ENCODE data around the gene BSCL2. TPM values are rescaled to one million over a fixed set of nuclear protein-coding genes. Genes with fewer than 3 reads are reported as not detected.
"Not testable (repeated sequence)": the region's sequence is repeated elsewhere in the genome, so short reads cannot be mapped to it uniquely, and the experiment has no call there.

BSCL2 gene
- total RNA-seq, 4 donors from 2014 or later = 61.7 to 155 (median 75.7) TPM

GRCh38 chr11:62705413-62705812 is 1.8 kb downstream of the BSCL2 start:
- Histone ChIP-seq H3K27ac (peak overlapping the region; percentile 85 to 92 (median 90)), H3K4me1 (peaks cover 29 to 40% (median 34%) of the 10 kb centered on the region in 4 donors), H3K4me3 (peak overlapping the region; percentile 37 to 70 (median 64)), H3K27me3 (no peaks in the 10 kb centered on the region), H3K9me3 (no peaks in the 10 kb centered on the region), H3K36me3 (no peaks in the 10 kb centered on the region)
- peak in 2 of 5 experiments; percentile 24 to 33 for TF ChIP-seq CTCF (IDR thresholded peaks at IDR 0.05)
- TF ChIP-seq EP300 (IDR thresholded peaks at IDR 0.05; ENCODE audit: low read depth) = no peak
- TF ChIP-seq POLR2A (IDR thresholded peaks at IDR 0.05) = no peak
- no peak for TF ChIP-seq POLR2AphosphoS5 (IDR thresholded peaks at IDR 0.05)
- in situ Hi-C loops (cut with MboI; ENCODE audit: low pct_ligation_motif_present in 1 of 4, low pct_unique_long_range_greater_than_20kb in 1 of 4, low sequenced_read_pairs in 3 of 4) (no loop called here), intact Hi-C loops (cut with DNase I; ENCODE audit: low total_unique reads) (no loop called here)
- 48% methylated on average over 7 of the region's 7 CpGs; no CpG with 5 or more reads in 1 of the 2 donors for WGBS, 2 donors (ENCODE audit: low coverage in 1 of 2)
- DNase-seq = no peak

- H3K27me3 ChIP-seq; H3K9me3 ChIP-seq; intact Hi-C loops (cut with DNase I; ENCODE audit: low total_unique reads); H3K36me3 ChIP-seq; in situ Hi-C loops (cut with MboI; ENCODE audit: low pct_ligation_motif_present in 1 of 4, low pct_unique_long_range_greater_than_20kb in 1 of 4, low sequenced_read_pairs in 3 of 4); H3K4me3 ChIP-seq; DNase-seq; H3K27ac ChIP-seq: not testable (repeated sequence)
- H3K4me1 ChIP-seq = peaks cover 22 to 31% (median 27%) of the 10 kb centered on the region in 4 donors
- 80 to 92% methylated on average over 2 to 4 of the region's 4 CpGs for WGBS, 2 donors (ENCODE audit: low coverage in 1 of 2)
These were observed 3.3 kb downstream of the BSCL2 start for GRCh38 chr11:62703921-62704320.

DNA sequence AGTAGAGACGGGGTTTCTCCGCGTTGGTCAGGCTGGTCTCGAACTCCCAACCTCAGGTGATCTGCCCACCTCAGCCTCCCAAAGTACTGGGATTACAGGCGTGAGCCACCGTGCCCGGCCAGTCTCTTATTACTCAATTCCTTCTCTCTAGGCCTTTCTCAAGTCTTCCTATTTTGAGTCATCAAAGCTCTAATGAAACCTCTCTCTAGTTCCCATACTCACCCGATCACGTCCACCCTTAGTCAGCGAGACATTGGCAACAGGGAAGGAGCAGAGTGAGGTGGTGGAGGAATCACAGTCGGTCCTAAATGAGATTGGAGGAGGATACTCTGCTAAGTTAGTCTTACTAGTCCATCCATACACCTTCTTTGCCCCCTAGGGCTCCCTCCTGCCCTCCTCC is 5.0 kb downstream of the BSCL2 start:
- 80 to 85% methylated on average over 1 to 11 of the region's 11 CpGs for WGBS, 2 donors (ENCODE audit: low coverage in 1 of 2)
- intact Hi-C loops (cut with DNase I; ENCODE audit: low total_unique reads) = no loop called here
- no peaks in the 10 kb centered on the region for H3K27me3 ChIP-seq
- no peaks in the 10 kb centered on the region for H3K9me3 ChIP-seq
- TF ChIP-seq POLR2AphosphoS5 (IDR thresholded peaks at IDR 0.05) = no peak
- TF ChIP-seq CTCF (IDR thresholded peaks at IDR 0.05) = no peak
- no peak for TF ChIP-seq POLR2A (IDR thresholded peaks at IDR 0.05)
- TF ChIP-seq EP300 (IDR thresholded peaks at IDR 0.05; ENCODE audit: low read depth) = no peak
- H3K4me3 ChIP-seq = no peak overlapping the region
- in situ Hi-C loops (cut with MboI; ENCODE audit: low pct_ligation_motif_present in 1 of 4, low pct_unique_long_range_greater_than_20kb in 1 of 4, low sequenced_read_pairs in 3 of 4) = no loop called here
- DNase-seq = no peak
- H3K27ac ChIP-seq = no peak overlapping the region
- H3K36me3 ChIP-seq = no peaks in the 10 kb centered on the region
- peaks cover 16 to 22% (median 19%) of the 10 kb centered on the region in 4 donors for H3K4me1 ChIP-seq

- Histone ChIP-seq H3K4me1 (peaks cover 0 to 7% (median 0%) of the 10 kb centered on the region in 4 donors), H3K4me3 (no peak overlapping the region), H3K36me3 (peaks cover 0 to 23% (median 9%) of the 10 kb centered on the region in 4 donors), H3K27ac (no peak overlapping the region), H3K9me3 (no peaks in the 10 kb centered on the region), H3K27me3 (no peaks in the 10 kb centered on the region)
- DNase-seq = peak; percentile 85
- in situ Hi-C loops (cut with MboI; ENCODE audit: low pct_ligation_motif_present in 1 of 4, low pct_unique_long_range_greater_than_20kb in 1 of 4, low sequenced_read_pairs in 3 of 4) = loop anchor here in 3 of 4 donors (10.0 to 25.0 kb wide), 4 partner anchors 100 to 307 kb away; partner anchors contain the start of genes SCGB1A1 (in 1 of the 3) and TUT1 (in 1 of the 3)
- intact Hi-C loops (cut with DNase I; ENCODE audit: low total_unique reads) = no loop called here
- no peak for TF ChIP-seq POLR2A (IDR thresholded peaks at IDR 0.05)
- TF ChIP-seq POLR2AphosphoS5 (IDR thresholded peaks at IDR 0.05) = no peak
- peak; percentile 64 to 85 (median 83) for TF ChIP-seq CTCF (IDR thresholded peaks at IDR 0.05)
- TF ChIP-seq EP300 (IDR thresholded peaks at IDR 0.05; ENCODE audit: low read depth) = no peak
- 48 to 50% methylated on average over 2 to 14 of the region's 14 CpGs for WGBS, 2 donors (ENCODE audit: low coverage in 1 of 2)
These were observed 12.6 kb downstream of the BSCL2 start for GRCh38 chr11:62694455-62695167.

DNA sequence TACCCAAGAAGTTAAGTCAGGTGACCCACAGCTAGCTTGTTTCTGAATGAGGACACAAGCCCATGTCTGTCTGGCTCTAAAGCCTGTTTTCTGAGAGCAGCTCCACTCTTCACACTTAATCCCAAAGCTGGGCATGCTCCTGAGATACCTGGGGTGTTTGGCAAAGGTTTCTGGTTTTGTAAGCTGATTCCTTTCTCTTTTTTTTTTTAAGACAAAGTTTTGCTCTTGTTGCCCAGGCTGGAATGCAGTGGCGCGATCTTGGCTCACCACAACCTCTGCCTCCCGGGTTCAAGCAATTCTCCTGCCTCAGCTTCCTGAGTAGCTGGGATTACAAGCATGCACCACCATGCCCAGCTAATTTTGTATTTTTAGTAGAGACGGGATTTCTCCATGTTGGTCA is 13.6 kb downstream of the BSCL2 start:
- intact Hi-C loops (cut with DNase I; ENCODE audit: low total_unique reads); H3K4me1 ChIP-seq; DNase-seq; H3K27me3 ChIP-seq; H3K9me3 ChIP-seq; H3K27ac ChIP-seq; H3K4me3 ChIP-seq: not testable (repeated sequence)
- 73 to 86% methylated on average over 4 of the region's 4 CpGs for WGBS, 2 donors (ENCODE audit: low coverage in 1 of 2)
- H3K36me3 ChIP-seq = peaks cover 0 to 23% (median 9%) of the 10 kb centered on the region in 4 donors
- in situ Hi-C loops (cut with MboI; ENCODE audit: low pct_ligation_motif_present in 1 of 4, low pct_unique_long_range_greater_than_20kb in 1 of 4, low sequenced_read_pairs in 3 of 4) = loop anchor here in 3 of 4 donors (10.0 to 25.0 kb wide), 4 partner anchors 99 to 306 kb away; partner anchors contain the start of genes SCGB1A1 (in 1 of the 3) and TUT1 (in 1 of the 3)

Measured in transverse colon (tissue), 4 donors.